SU-DHL-6 (cell line): ENCODE measurements around the gene PTGES3.

ENCODE experiments used
- H2AFZ ChIP-seq: fragments of 200-600 bp; sonication (generic); 2 replicates; pipeline ENCODE4 v1.6.1; 2014; ENCODE audit warnings: low read depth, mild to moderate bottlenecking, moderate library complexity, mixed read lengths, antibody characterized with exemption, low read length; ENCODE audit not compliant: severe bottlenecking
- H3F3A ChIP-seq: fragments of 200-600 bp; shearing (Covaris generic); 2 replicates; pipeline ENCODE4 v1.6.0; 2016; ENCODE audit warnings: antibody characterized with exemption, mild to moderate bottlenecking; ENCODE audit not compliant: insufficient read depth
- H3K27ac ChIP-seq: fragments of 200-600 bp; sonication (generic); 2 replicates; pipeline ENCODE4 v1.5.1; 2016; ENCODE audit warnings: low read depth, mild to moderate bottlenecking, low read length, moderate library complexity, mixed read lengths
- H3K27me3 ChIP-seq: fragments of 200-600 bp; sonication (generic), shearing (Covaris generic); 2 replicates; pipeline ENCODE4 v1.6.0; 2014; ENCODE audit warnings: mild to moderate bottlenecking, low read length
- H3K36me3 ChIP-seq: fragments of 200-600 bp; sonication (generic); 2 replicates; pipeline ENCODE4 v1.6.1; 2014; ENCODE audit warnings: mild to moderate bottlenecking, low read length, mixed read lengths
- H3K4me2 ChIP-seq: fragments of 300-600, 200-600 bp; shearing (Covaris generic), sonication (generic); 2 replicates; pipeline ENCODE4 v1.6.0; 2014; ENCODE audit warnings: low read length, low read depth, mild to moderate bottlenecking; ENCODE audit not compliant: poor library complexity, severe bottlenecking
- H3K4me3 ChIP-seq: fragments of 200-600 bp; sonication (generic); 2 replicates; pipeline ENCODE4 v1.5.1; 2014; ENCODE audit warnings: antibody characterized with exemption, low read length, mild to moderate bottlenecking, mixed read lengths; ENCODE audit not compliant: insufficient read depth, poor library complexity, severe bottlenecking
- H3K79me2 ChIP-seq: fragments of 200-600 bp; sonication (generic); 2 replicates; pipeline ENCODE4 v1.6.1; 2014; ENCODE audit warnings: mild to moderate bottlenecking, low read length, moderate library complexity; ENCODE audit not compliant: insufficient read depth
- H3K9ac ChIP-seq: fragments of 200-600 bp; sonication (generic); 2 replicates; pipeline ENCODE4 v1.7.0; 2014; ENCODE audit warnings: mild to moderate bottlenecking, low read length
- H3K9me2 ChIP-seq: fragments of 200-600 bp; sonication (generic); replicated peaks from 2 replicates; pipeline ENCODE4 v1.6.1; 2014; ENCODE audit warnings: low read length; ENCODE audit not compliant: insufficient read depth
- H3K9me3 ChIP-seq: fragments of 200-600 bp; sonication (generic); 2 replicates; pipeline ENCODE4 v1.6.1; 2014; ENCODE audit warnings: low read length, mixed read lengths; ENCODE audit not compliant: insufficient read depth
- H4K20me1 ChIP-seq: fragments of 200-600 bp; sonication (generic); 2 replicates; pipeline ENCODE4 v1.6.1; 2014; ENCODE audit warnings: low read depth, mild to moderate bottlenecking, antibody characterized with exemption, low read length, moderate library complexity, mixed read lengths
- CTCF ChIP-seq: fragments of 200-600 bp; sonication (generic); IDR thresholded peaks from one replicate; pipeline ENCODE4 v1.5.1; 2017; ENCODE audit warnings: antibody characterized with exemption, mild to moderate bottlenecking, low read length, moderate library complexity; ENCODE audit not compliant: insufficient read depth, poor library complexity, severe bottlenecking
- EZH2phosphoT487 ChIP-seq: fragments of 200-600 bp; sonication (generic), shearing (Covaris generic); conservative IDR thresholded peaks from 2 replicates; pipeline ENCODE4 v1.6.1; 2018; ENCODE audit warnings: mild to moderate bottlenecking, antibody characterized with exemption, low read length, moderate library complexity, mixed read lengths

The PTGES3 gene

GRCh38 chr12:56721721-56722120, 33.6 kb upstream of the PTGES3 start:
- TF ChIP-seq EZH2phosphoT487 (no peak), CTCF (no peak)
- H3K36me3 ChIP-seq, result peaks cover 26% of the 10 kb centered on the region
- H4K20me1 ChIP-seq, result peaks cover 40% of the 10 kb centered on the region
- no peaks in the 10 kb centered on the region for H3K9me2 ChIP-seq
- peaks cover 29% of the 10 kb centered on the region for H3F3A ChIP-seq
- H3K4me2 ChIP-seq, result peak overlapping the region; percentile 82
- no peaks in the 10 kb centered on the region for H3K27me3 ChIP-seq
- H3K27ac ChIP-seq, result no peak overlapping the region
- peak overlapping the region; percentile 87; the same call in 1 of the 2 replicates for H3K9ac ChIP-seq
- H3K9me3 ChIP-seq, result no peaks in the 10 kb centered on the region
- peaks cover 81% of the 10 kb centered on the region for H3K79me2 ChIP-seq
- no peak overlapping the region for H2AFZ ChIP-seq
- H3K4me3 ChIP-seq, result no peak overlapping the region

- peak overlapping the region; percentile 82 for H3K4me2 ChIP-seq
- H3K9ac ChIP-seq, result peak overlapping the region; percentile 87; the same call in 1 of the 2 replicates
Observed at GRCh38 chr12:56721216-56721615, 33.1 kb upstream of the PTGES3 start.

GRCh38 chr12:56720731-56721151, 32.7 kb upstream of the PTGES3 start:
- no peaks in the 10 kb centered on the region for H3K9me3 ChIP-seq
- H2AFZ ChIP-seq, result no peak overlapping the region
- H3F3A ChIP-seq, result peaks cover 33% of the 10 kb centered on the region
- H4K20me1 ChIP-seq, result peaks cover 50% of the 10 kb centered on the region
- peaks cover 26% of the 10 kb centered on the region for H3K36me3 ChIP-seq
- H3K4me3 ChIP-seq, result no peak overlapping the region
- peak overlapping the region; percentile 82 for H3K4me2 ChIP-seq
- 0 out of 2 replicates have a peak overlapping the region, but pooled peaks have one; percentile 87 for H3K9ac ChIP-seq
- no peaks in the 10 kb centered on the region for H3K9me2 ChIP-seq
- H3K27me3 ChIP-seq, result no peaks in the 10 kb centered on the region
- no peak for TF ChIP-seq EZH2phosphoT487
- no peak for TF ChIP-seq CTCF
- 0 out of 2 replicates have a peak overlapping the region, but pooled peaks have one; percentile 9 for H3K27ac ChIP-seq
- peaks cover 91% of the 10 kb centered on the region for H3K79me2 ChIP-seq

More at GRCh38 chr12:56721216-56721615, 33.1 kb upstream of the PTGES3 start:
- H3K79me2 ChIP-seq, result peaks cover 86% of the 10 kb centered on the region
- H3K27me3 ChIP-seq, result no peaks in the 10 kb centered on the region
- no peak overlapping the region for H2AFZ ChIP-seq
- H3K36me3 ChIP-seq, result peaks cover 26% of the 10 kb centered on the region
- peaks cover 32% of the 10 kb centered on the region for H3F3A ChIP-seq
- H4K20me1 ChIP-seq, result peaks cover 46% of the 10 kb centered on the region
- TF ChIP-seq CTCF (no peak), EZH2phosphoT487 (no peak)
- H3K4me3 ChIP-seq, result no peak overlapping the region
- no peaks in the 10 kb centered on the region for H3K9me3 ChIP-seq
- no peaks in the 10 kb centered on the region for H3K9me2 ChIP-seq
- no peak overlapping the region for H3K27ac ChIP-seq
